GM13976 (cell line): ENCODE data around the gene GRIA1.

ENCODE experiments used
- DNase-seq: peaks from one replicate; pipeline ENCODE4 v3.0.0; 2012; ENCODE audit warnings: low spot score
- in situ Hi-C: fragments of 300-500 bp; cut with MboI; formaldehyde crosslinking; loops from one replicate; pipeline ENCODE4 v1.12.0; 2022; ENCODE audit warnings: low sequenced_read_pairs, mixed read lengths, inconsistent platforms; ENCODE audit not compliant: unreplicated experiment
- TF ChIP-seq, protein P1 (sequence below): IDR thresholded peaks from 2 replicates; pipeline ENCODE4 v1.5.1; 2012; ENCODE audit warnings: borderline replicate concordance, mild to moderate bottlenecking; ENCODE audit not compliant: insufficient read depth; ENCODE audit errors: extremely low read depth, missing control alignments, control extremely low read depth

GRIA1 gene

DNA sequence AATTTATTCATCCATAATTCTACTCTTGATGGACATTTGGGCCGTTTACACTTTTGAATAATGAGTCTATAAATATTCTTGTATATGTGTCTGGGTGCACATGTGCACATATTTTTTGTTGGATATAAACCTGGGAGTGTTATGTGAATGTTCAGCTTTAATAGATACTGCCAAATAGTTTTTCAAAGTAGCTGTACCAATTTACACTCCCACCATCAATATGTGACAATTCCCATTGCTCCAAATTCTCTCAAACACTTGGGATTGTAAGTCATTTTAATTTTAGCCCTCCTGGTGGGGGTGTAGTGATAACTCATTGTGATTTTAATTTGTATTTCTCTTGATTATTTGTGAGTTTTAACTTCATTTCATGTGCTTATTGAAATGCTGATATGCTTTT is 114.9 kb downstream of the GRIA1 start:
- no peak for DNase-seq
- in situ Hi-C loops, result no loop called here
- TF ChIP-seq, protein P1, sequence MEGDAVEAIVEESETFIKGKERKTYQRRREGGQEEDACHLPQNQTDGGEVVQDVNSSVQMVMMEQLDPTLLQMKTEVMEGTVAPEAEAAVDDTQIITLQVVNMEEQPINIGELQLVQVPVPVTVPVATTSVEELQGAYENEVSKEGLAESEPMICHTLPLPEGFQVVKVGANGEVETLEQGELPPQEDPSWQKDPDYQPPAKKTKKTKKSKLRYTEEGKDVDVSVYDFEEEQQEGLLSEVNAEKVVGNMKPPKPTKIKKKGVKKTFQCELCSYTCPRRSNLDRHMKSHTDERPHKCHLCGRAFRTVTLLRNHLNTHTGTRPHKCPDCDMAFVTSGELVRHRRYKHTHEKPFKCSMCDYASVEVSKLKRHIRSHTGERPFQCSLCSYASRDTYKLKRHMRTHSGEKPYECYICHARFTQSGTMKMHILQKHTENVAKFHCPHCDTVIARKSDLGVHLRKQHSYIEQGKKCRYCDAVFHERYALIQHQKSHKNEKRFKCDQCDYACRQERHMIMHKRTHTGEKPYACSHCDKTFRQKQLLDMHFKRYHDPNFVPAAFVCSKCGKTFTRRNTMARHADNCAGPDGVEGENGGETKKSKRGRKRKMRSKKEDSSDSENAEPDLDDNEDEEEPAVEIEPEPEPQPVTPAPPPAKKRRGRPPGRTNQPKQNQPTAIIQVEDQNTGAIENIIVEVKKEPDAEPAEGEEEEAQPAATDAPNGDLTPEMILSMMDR, result no peak

DNA sequence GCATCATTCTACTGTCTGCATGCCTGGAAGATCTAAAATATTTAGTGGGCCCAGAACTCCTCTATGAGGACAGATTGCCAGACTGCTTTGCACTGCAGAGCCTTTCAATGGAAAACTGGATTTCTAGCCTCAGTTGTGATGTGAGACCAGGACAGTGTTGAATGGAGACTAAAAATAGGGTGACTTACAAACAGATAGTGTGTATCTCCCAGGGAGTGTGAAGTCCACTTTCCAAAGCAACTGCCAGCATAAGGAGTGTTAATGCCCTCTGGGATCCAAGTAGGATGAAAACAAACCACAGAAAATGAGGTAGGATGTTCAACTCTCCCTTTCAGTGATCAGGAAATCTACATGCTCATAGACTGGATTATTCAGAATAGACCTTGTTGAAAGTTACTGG is 119.5 kb downstream of the GRIA1 start:
- DNase-seq, result no peak
- TF ChIP-seq, protein P1, result no peak
- in situ Hi-C loops, result no loop called here

DNA sequence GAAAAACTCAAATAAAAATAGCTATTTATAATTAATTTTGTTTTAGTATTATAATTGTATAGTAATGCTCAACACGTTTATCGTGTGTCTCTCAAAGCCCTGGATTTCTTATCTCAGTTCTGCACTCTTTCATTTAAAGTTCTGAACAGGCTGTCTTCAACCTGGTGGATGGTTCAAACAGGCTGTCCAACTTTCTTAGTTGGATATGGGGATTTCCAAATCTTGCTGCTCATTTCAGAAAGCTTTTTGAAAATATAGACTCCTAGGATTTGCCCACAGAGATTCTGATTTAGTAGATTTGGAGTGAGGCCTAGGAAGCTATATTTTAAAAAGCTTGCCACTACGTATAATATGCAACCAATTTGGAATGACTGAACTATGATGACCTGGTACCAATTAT is 120.3 kb downstream of the GRIA1 start:
- no peak for DNase-seq
- in situ Hi-C loops, result no loop called here
- TF ChIP-seq, protein P1, result no peak

DNA sequence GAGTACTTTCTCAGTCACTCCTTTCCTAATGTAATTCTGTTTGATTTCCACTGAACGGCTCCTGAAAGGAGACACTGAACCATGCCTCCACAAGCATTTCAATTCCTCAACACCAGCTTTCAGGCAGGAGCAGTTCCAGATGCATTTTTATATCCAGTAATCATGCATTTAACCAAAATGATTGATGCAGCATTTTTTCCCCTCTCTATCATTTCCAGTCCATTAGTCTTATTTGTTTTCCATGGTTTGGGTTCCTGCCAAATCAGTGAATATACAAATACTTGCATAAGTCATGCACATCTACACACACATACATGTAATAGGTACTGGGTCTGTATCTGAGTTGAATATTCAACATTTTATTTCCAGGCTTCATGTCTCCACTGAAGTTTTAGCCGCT is 122.7 kb downstream of the GRIA1 start:
- TF ChIP-seq, protein P1, result no peak
- no peak for DNase-seq
- in situ Hi-C loops, result no loop called here

DNA sequence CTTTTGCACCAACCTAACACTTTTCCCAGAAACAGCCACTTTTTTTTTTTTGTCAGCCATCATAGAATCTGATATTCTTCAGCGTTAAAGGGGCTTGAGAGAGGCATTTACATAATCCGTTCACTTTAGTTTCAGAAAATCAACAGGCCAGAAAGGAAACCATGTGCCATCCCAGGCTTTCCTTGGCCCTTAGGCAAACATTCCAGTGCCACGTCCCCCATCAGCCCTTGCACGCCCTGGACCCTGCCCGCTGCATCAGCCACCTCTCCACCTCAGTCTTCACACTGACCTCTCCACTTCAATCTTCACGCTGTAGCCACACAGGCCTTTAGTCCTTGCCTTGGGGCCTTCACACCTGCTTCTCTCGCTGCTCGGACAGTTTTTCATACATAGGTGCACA is 123.2 kb downstream of the GRIA1 start:
- TF ChIP-seq, protein P1, result no peak
- in situ Hi-C loops, result no loop called here

DNA sequence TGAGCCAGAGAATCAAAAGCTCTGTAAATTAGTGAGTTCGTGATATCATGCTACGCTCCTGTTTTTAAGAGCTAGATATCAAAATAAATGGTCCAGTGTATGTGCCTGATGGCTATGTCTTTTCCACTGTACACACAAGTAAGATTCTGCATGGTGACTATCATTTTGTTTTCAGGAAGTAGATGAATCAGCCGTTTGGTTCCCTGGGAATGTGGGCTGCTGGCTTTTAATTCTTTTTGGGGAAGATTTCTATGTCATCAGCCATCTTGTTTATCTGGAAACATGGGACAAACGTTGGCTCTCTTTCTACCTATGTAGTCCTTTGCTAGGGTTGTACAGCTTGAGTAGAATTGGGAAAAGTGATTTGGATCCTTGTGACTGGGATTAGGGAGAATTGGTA is 126.7 kb downstream of the GRIA1 start:
- DNase-seq, result no peak
- in situ Hi-C loops, result no loop called here
- TF ChIP-seq, protein P1, result no peak

More for the DNA sequence above, 123.2 kb downstream of the GRIA1 start:
- DNase-seq, result no peak

DNA sequence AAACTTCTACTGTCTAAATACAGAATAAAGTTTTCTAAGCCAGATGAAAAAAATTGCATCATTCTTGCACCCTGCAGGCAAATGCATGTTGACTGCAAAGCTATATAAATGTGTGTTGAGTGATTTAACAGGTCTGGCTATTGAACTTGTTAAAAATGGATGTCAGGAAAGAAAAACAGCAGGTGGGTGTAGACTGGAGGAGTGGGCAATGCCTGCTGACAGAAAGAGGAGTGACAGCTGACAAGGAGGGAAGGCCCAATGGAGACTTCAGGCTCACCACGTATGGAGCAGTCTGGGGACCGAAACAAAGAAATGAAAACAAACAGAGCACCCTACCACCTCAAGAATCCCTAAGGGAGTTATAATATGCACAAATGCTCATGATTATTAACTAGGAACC is 127.8 kb downstream of the GRIA1 start:
- DNase-seq, result no peak
- TF ChIP-seq, protein P1, result no peak
- in situ Hi-C loops, result no loop called here
